ENCODE results near the gene FBXO10.

The FBXO10 gene

GRCh38 chr9:37564916-37565315 lies 11.3 kb downstream of the FBXO10 start:
- no peak for DNase-seq (ENCODE audit: low read depth)
- TF ChIP-seq CTCF (IDR thresholded peaks at IDR 0.05; ENCODE audit: low read depth, low read length, missing control alignments): no peak
- no peak overlapping the region for H3K4me3 ChIP-seq (ENCODE audit: low read depth, low read length)
- in situ Hi-C loops (cut with HindIII; ENCODE audit: low sequenced_read_pairs): no loop called here

- no peak for TF ChIP-seq CTCF (IDR thresholded peaks at IDR 0.05; ENCODE audit: low read depth, low read length, missing control alignments)
- DNase-seq (ENCODE audit: low read depth): no peak
- H3K4me3 ChIP-seq (ENCODE audit: low read depth, low read length): no peak overlapping the region
- in situ Hi-C loops (cut with HindIII; ENCODE audit: low sequenced_read_pairs): no loop called here
These were observed 12.2 kb downstream of the FBXO10 start for GRCh38 chr9:37563806-37564513.

GRCh38 chr9:37562826-37563225 lies 13.4 kb downstream of the FBXO10 start:
- no peak for DNase-seq (ENCODE audit: low read depth)
- in situ Hi-C loops (cut with HindIII; ENCODE audit: low sequenced_read_pairs): no loop called here
- H3K4me3 ChIP-seq (ENCODE audit: low read depth, low read length): no peak overlapping the region
- TF ChIP-seq CTCF (IDR thresholded peaks at IDR 0.05; ENCODE audit: low read depth, low read length, missing control alignments): no peak

- H3K4me3 ChIP-seq (ENCODE audit: low read depth, low read length): no peak overlapping the region
- DNase-seq (ENCODE audit: low read depth): no peak
- TF ChIP-seq CTCF (IDR thresholded peaks at IDR 0.05; ENCODE audit: low read depth, low read length, missing control alignments): no peak
- in situ Hi-C loops (cut with HindIII; ENCODE audit: low sequenced_read_pairs): no loop called here
These were observed 14.5 kb downstream of the FBXO10 start for GRCh38 chr9:37561682-37562081.

GRCh38 chr9:37559855-37560592 lies 16.2 kb downstream of the FBXO10 start:
- no peak overlapping the region for H3K4me3 ChIP-seq (ENCODE audit: low read depth, low read length)
- DNase-seq (ENCODE audit: low read depth): no peak
- no peak for TF ChIP-seq CTCF (IDR thresholded peaks at IDR 0.05; ENCODE audit: low read depth, low read length, missing control alignments)
- in situ Hi-C loops (cut with HindIII; ENCODE audit: low sequenced_read_pairs): loop anchor here (5.0 kb wide), 1 partner anchor 48 kb away; no protein-coding TSS in a partner anchor

GRCh38 chr9:37559125-37559524 lies 17.1 kb downstream of the FBXO10 start:
- in situ Hi-C loops (cut with HindIII; ENCODE audit: low sequenced_read_pairs): loop anchor here (5.0 kb wide), 1 partner anchor 47 kb away; no protein-coding TSS in a partner anchor
- H3K4me3 ChIP-seq (ENCODE audit: low read depth, low read length): no peak overlapping the region
- TF ChIP-seq CTCF (IDR thresholded peaks at IDR 0.05; ENCODE audit: low read depth, low read length, missing control alignments): no peak
- no peak for DNase-seq (ENCODE audit: low read depth)

Measured in astrocyte of the cerebellum (primary cell).